Mesangial cell (primary cell): ENCODE results near the gene SHROOM3. TPM values are rescaled to one million over a fixed set of nuclear protein-coding genes. Genes with fewer than 3 reads are reported as not detected.

ENCODE experiments used
- total RNA-seq: library from RNA; depleted of rRNA; stranded (reverse); fragments of >200 nt; gene quantifications from 2 replicates; pipeline ENCODE4 v1.2.3, GENCODE V29; 2015

SHROOM3 gene
- 22.2 and 28.9 TPM in 2 replicates for total RNA-seq

GRCh38 chr4:76434901-76435527 lies at the start of gene SHROOM3:
TSS of gene SHROOM3 (plus strand) at chr4:76435229. CDS start at chr4:76436053, 824 bp downstream.

GRCh38 chr4:76420762-76421581 lies 14.1 kb upstream of the SHROOM3 start, which contains the start of gene CCDC158:
TSS of gene CCDC158 (minus strand) at chr4:76421141. CDS start at chr4:76403207, 17,934 bp downstream.

Other genes with a start within 250 kb of the SHROOM3 start
- gene SCARB2, start 221.4 kb upstream of the SHROOM3 start, total RNA-seq = 64.2 and 115 TPM in 2 replicates
- 0.51 and 3.3 TPM in 2 replicates for gene FAM47E, start 183.5 kb upstream of the SHROOM3 start, total RNA-seq
- 2.0 and 3.4 TPM in 2 replicates for gene STBD1, start 128.5 kb upstream of the SHROOM3 start, total RNA-seq
- 0.38 TPM in 1 of 2 replicates, not detected in the other for gene CCDC158, start 14.1 kb upstream of the SHROOM3 start, total RNA-seq